Activated T-helper 1 cell treated with Interleukin-2 at 50 U/mL for 16 hours (primary cell): ENCODE results near the gene SLC39A10.
A peak's percentile ranks its signal among the peaks of the same experiment; 100 is the strongest.
"Not testable (repeated sequence)": the region's sequence is repeated elsewhere in the genome, so short reads cannot be mapped to it uniquely, and the experiment has no call there.

Experiments used
- DNase-seq: peaks from one replicate; pipeline ENCODE4 v3.0.0-alpha.2; 2020; ENCODE audit warnings: low read depth

The SLC39A10 gene

GRCh38 chr2:195645413-195645812, 11.6 kb upstream of the SLC39A10 start:
- DNase-seq = no peak

GRCh38 chr2:195646424-195646823, 10.6 kb upstream of the SLC39A10 start:
- DNase-seq = no peak

DNA sequence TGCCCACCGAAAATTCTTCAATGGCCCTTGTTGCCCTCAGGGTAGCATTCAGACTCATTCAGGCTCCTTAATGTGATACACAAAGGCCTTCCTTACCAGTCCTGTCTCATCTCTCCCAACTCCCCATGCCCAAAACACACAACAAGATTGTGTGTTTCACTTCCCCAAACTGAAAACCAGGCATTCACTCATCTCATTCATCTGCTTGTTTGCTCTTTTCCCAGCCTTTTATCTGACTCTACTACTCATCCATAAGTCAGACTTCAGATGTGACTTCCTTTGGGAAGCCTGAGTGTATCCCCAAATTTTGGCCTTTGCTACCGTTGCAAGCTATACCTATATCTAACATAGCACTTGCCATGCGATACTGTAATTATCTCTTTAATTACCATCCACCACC, 9.7 kb upstream of the SLC39A10 start:
- no peak for DNase-seq

DNA sequence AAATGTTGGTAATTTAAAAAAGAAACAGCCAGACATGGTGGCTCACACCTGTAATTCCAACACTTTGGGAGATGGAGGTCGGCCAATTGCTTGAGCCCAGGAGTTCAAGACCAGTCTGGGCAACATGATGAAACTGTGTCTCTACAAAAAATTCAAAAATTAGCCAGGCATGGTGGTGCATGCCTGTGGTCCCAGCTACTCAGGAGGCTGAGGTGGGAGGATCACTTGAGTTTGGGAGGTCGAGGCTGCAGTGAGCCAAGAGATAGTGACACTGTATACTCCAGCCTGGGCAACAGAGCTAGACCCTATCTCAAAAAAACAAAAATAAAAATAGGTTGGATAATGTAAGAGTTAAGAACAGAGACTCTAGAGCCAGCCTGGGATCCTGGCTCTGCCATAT, 8.7 kb upstream of the SLC39A10 start:
- DNase-seq = not testable (repeated sequence)

DNA sequence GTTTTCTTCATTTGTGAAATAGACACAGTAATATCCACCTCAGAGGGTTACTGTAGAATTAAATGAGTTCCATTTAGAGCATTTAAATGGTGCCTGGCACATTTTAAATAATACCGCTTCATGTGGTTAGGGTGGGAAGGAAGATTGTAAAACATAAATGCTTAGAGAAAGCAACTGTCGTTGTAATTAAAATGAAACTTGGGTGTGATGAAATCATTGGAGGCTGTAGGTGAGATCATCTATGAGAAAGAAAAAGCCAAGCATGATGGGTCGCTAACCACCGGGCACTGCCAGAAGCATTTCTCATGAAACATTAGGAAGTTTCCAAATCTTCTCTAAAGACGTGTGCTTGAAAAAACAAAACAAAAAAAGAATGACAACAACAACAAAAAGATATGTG, 8.2 kb upstream of the SLC39A10 start:
- DNase-seq = no peak

DNA sequence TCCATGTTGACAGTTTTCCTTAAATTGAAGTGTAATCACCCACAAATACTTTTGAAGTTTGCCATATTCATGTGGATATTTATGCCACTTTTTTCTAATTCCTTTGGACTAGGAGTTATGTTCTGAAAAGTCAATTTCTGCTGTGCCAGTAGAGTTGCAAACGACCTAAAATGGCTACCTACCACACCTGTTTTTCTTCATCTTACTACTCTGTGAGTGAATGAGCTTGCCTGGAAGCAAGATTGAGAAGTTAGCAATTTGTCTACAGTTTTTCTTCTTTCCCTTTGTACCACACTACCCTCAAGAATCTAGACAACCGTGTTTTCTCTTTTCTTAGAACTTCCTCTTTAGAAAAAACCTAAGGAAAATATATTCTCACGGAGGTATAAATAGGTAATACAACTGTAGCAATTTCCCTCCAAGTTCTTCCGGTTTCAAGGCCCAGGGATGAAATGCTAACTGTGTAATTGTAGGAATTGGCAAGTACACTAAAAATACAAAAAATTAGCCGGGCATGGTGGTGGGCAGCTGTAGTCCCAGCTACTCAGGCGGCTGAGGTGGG, 7.3 kb upstream of the SLC39A10 start:
- no peak for DNase-seq

- DNase-seq = no peak
These were observed 6.0 kb upstream of the SLC39A10 start for GRCh38 chr2:195651046-195651445.

- no peak for DNase-seq
These were observed 4.1 kb upstream of the SLC39A10 start for GRCh38 chr2:195652911-195653310.

- DNase-seq = no peak
These were observed 716 bp upstream of the SLC39A10 start for GRCh38 chr2:195656161-195656858.

GRCh38 chr2:195657634-195658540, 861 bp downstream of the SLC39A10 start:
- peak; percentile 55 for DNase-seq

GRCh38 chr2:195658541-195658890, 1.5 kb downstream of the SLC39A10 start:
- DNase-seq = no peak

GRCh38 chr2:195659114-195659513, 2.1 kb downstream of the SLC39A10 start:
- no peak for DNase-seq

- DNase-seq = peak; percentile 59
These were observed 3.2 kb downstream of the SLC39A10 start for GRCh38 chr2:195659982-195660890.

DNA sequence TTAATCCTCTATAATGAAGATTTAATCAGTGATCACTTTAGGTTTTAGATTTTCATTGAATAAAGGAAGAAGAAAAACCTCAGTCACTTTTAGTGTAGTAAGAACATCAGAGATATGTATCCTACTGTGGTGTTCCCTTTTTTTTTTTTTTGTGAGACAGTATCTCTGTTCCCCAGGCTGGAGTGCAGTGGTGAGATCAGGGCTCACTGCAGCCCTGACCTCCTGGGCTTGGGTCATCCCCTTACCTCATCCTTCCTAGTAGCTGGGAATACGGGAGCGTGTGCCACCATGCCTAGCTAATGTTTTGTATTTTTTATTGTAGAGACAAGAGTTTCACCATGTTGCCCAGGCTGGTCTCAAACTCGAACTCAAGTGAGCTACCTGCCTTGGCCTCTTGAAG, 5.1 kb downstream of the SLC39A10 start:
- no peak for DNase-seq

DNA sequence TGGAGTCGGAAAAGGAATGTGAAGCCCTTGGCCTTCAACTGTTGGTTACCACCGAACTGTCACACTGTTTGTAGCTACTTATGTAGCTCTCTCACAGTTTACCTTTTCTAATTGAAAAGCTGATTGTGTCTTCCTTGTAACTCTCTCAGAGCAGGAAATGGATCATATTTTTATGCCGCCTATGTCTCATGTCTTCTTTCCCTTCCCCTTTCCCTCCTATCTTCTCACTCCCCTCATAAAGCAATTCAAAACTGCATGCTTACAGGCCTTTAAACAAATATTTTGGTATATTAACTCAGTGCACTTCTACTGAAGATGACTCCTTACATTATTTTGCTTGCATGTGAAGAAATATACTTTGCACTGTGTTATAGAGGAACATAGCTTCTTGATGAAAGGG, 6.0 kb downstream of the SLC39A10 start:
- no peak for DNase-seq

- no peak for DNase-seq
These were observed 7.5 kb downstream of the SLC39A10 start for GRCh38 chr2:195664528-195664927.

GRCh38 chr2:195665153-195665552, 8.1 kb downstream of the SLC39A10 start:
- not testable (repeated sequence) for DNase-seq

DNA sequence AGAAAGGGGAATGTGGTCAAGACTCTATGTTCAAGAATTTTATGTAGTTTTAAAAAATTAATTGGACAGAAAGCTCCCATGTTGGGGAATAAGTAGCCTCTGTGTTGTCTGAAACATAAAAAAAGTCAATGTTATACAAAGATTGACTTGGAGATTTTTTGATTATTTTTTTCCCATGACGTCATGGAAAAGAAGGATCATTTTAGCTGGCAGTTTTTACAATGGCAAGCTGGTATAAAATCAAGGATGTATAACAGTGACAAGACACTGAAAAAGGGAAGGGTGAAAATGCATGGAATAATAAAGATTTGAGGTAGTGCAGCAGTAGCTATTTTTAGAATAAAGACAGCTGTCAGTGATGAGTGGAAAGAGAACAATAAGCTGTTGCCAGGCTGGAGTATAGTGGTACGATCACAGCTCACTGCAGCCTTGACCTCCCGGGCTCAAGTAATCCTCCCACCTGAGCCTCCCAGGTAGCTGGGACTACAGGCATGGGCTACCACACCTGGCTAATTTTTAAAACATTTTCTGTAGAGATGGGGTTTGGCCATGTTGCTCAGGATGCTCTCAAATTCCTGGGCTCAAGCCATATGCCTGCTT, 9.2 kb downstream of the SLC39A10 start:
- DNase-seq = no peak

DNA sequence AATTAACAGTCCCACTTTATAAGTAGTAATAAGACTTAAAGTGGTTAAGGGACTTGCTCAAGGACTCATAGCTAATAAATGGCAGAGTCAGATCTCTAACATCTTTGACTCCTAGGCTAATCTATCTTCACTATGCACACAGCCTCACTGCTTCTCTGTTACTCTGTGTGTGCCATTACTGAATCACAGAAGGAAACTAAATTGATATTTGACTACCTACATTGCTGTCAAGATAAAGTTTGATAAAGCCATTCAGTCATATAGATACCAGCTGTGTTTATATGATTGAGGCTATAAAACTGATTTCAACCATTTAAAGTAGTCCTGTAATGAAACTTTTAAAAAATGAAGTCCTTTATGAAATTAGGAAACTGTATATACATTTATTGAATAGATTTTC, 10.9 kb downstream of the SLC39A10 start:
- no peak for DNase-seq

- no peak for DNase-seq
These were observed 13.2 kb downstream of the SLC39A10 start for GRCh38 chr2:195670191-195670590.

DNA sequence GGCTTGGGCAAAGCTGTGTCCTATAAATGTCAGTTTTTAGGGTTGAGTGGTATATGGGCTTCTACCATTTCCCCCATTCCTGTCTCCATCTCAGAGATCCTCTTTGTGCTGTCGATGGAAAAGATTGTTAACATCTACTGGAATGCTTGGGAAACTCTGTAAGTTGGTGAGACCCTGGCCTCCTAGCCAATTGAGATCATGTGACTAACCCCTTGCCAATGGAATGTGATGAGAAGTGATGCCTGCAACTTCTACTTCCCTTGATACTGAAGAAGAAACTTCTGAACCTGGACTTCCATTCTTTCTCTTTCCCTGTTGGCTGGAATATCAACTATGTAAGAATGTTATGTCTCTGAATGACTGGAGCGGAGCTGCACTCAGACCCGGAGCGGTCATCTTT, 14.5 kb downstream of the SLC39A10 start:
- DNase-seq = no peak

DNA sequence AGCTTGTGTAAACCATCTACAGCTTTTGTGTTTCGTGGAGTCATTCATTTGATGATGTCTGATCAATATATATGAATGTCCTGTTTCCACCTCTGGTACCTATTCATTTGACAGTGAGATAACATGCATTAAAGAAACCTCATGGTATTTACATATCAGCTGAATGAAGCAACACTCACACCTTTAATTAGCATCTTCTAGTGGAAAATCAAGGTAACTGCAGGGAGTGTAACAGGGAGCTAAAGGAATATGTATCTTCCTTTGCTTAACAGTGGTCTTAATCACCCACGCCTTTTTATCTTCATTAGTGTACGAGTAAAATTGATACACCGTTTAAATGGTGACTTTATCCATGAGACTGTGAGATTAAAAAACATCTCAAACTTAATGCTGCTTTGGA, 15.6 kb downstream of the SLC39A10 start:
- DNase-seq = no peak
